GM23338 (cell line): ENCODE measurements around the gene PDZK1IP1. TPM values are rescaled to one million over a fixed set of nuclear protein-coding genes. Genes with fewer than 3 reads are reported as not detected.

Experiments used
- ATAC-seq: fragments of 200-7000 bp; cut with Tn5 transposase; 3 replicates; pipeline ENCODE4 v1.9.1; 2020
- DNase-seq: peaks from one replicate; pipeline ENCODE4 v3.0.0-alpha.2; 2015; ENCODE audit warnings: low spot score
- H2AFZ ChIP-seq: fragments of 200-600 bp; sonication (generic); 2 replicates; pipeline ENCODE4 v1.8.0; 2016; ENCODE audit warnings: antibody characterized with exemption, mild to moderate bottlenecking, moderate library complexity
- H3F3A ChIP-seq: fragments of 200-600 bp; sonication (generic); replicated peaks from 2 replicates; pipeline ENCODE4 v1.8.0; 2017; ENCODE audit warnings: antibody characterized with exemption, mixed run types, low read depth
- H3K27ac ChIP-seq: fragments of 200-600 bp; sonication (generic); 2 replicates; pipeline ENCODE4 v1.6.1; 2016; ENCODE audit warnings: low read depth
- H3K27me3 ChIP-seq: fragments of 200-600 bp; sonication (generic); 2 replicates; pipeline ENCODE4 v1.8.0; 2016; ENCODE audit warnings: mild to moderate bottlenecking, mixed run types, moderate library complexity; ENCODE audit not compliant: insufficient read depth
- H3K36me3 ChIP-seq: fragments of 200-600 bp; sonication (generic); 2 replicates; pipeline ENCODE4 v1.8.0; 2016; ENCODE audit warnings: mild to moderate bottlenecking; ENCODE audit not compliant: insufficient read depth
- H3K4me1 ChIP-seq: fragments of 200-600 bp; sonication (generic); 2 replicates; pipeline ENCODE4 v1.8.0; 2016; ENCODE audit warnings: mild to moderate bottlenecking, moderate library complexity; ENCODE audit not compliant: insufficient read depth
- H3K4me2 ChIP-seq: fragments of 200-600 bp; sonication (generic); 2 replicates; pipeline ENCODE4 v1.7.1; 2017; ENCODE audit warnings: mixed run types
- H3K4me3 ChIP-seq: fragments of 200-600 bp; sonication (generic); 2 replicates; pipeline ENCODE4 v1.6.1; 2016; ENCODE audit warnings: mixed run types
- H3K79me2 ChIP-seq: fragments of 200-600 bp; sonication (generic); replicated peaks from 2 replicates; pipeline ENCODE4 v1.8.0; 2017; ENCODE audit warnings: mild to moderate bottlenecking; ENCODE audit not compliant: insufficient read depth
- H3K9me2 ChIP-seq: fragments of 200-600 bp; sonication (generic); 2 replicates; pipeline ENCODE4 v1.8.0; 2017; ENCODE audit not compliant: insufficient read depth
- H4K20me1 ChIP-seq: fragments of 200-600 bp; sonication (generic); replicated peaks from 2 replicates; pipeline ENCODE4 v1.8.0; 2017; ENCODE audit warnings: mild to moderate bottlenecking; ENCODE audit not compliant: insufficient read depth
- H3K27ac Mint-ChIP-seq: 2 replicates; pipeline ENCODE4 v1.8.0; 2020; ENCODE audit warnings: inconsistent platforms, mild to moderate bottlenecking, moderate library complexity, mixed read lengths
- H3K27me3 Mint-ChIP-seq: 3 replicates; pipeline ENCODE4 v1.8.0; 2022; ENCODE audit warnings: low read depth, mild to moderate bottlenecking, moderate library complexity, mixed read lengths, inconsistent platforms; ENCODE audit not compliant: insufficient read depth, poor library complexity
- H3K36me3 Mint-ChIP-seq: 3 replicates; pipeline ENCODE4 v1.8.0; 2021; ENCODE audit warnings: low read depth, mild to moderate bottlenecking, inconsistent platforms, moderate library complexity, mixed read lengths
- H3K4me1 Mint-ChIP-seq: 3 replicates; pipeline ENCODE4 v1.8.0; 2020; ENCODE audit warnings: mild to moderate bottlenecking, inconsistent platforms, mixed read lengths
- H3K4me3 Mint-ChIP-seq: 3 replicates; pipeline ENCODE4 v1.8.0; 2021; ENCODE audit warnings: moderate library complexity, mild to moderate bottlenecking, inconsistent platforms, mixed read lengths
- H3K9me3 Mint-ChIP-seq: 3 replicates; pipeline ENCODE4 v1.8.0; 2020; ENCODE audit warnings: moderate library complexity, mild to moderate bottlenecking, inconsistent platforms, mixed read lengths
- CREB1 ChIP-seq: fragments of 250-450 bp; sonication (Bioruptor Pico); IDR thresholded peaks from 2 replicates; pipeline ENCODE4 v1.5.0; 2020; ENCODE audit warnings: low read depth, mild to moderate bottlenecking, moderate library complexity
- CTCF ChIP-seq, 2 experiments: fragments of 200-600 bp in 1 of 2; sonication (generic) in 1 of 2; conservative IDR thresholded peaks; 2 replicates each; pipeline versions ENCODE4 v1.5.1 to v1.6.1; 2016 to 2017; ENCODE audit warnings: antibody characterized with exemption in 2 of 2, low read depth in 2 of 2, mild to moderate bottlenecking in 2 of 2, moderate library complexity in 1 of 2
- ETS1 ChIP-seq: IDR thresholded peaks from 2 replicates; pipeline ENCODE4 v1.6.1; 2016; ENCODE audit warnings: antibody characterized with exemption
- EZH2 ChIP-seq: fragments of 200-600 bp; sonication (generic); IDR thresholded peaks from one replicate; pipeline ENCODE4 v1.8.0; 2017; ENCODE audit warnings: antibody characterized with exemption, mild to moderate bottlenecking, low read depth; ENCODE audit not compliant: unreplicated experiment
- EZH2phosphoT487 ChIP-seq: fragments of 200-600 bp; sonication (generic); IDR thresholded peaks from one replicate; pipeline ENCODE4 v1.8.1; 2018; ENCODE audit warnings: antibody characterized with exemption; ENCODE audit not compliant: unreplicated experiment
- JUNB ChIP-seq: IDR thresholded peaks from one replicate; pipeline ENCODE4 v1.6.1; 2016; ENCODE audit warnings: antibody characterized with exemption; ENCODE audit not compliant: unreplicated experiment
- NANOG ChIP-seq: IDR thresholded peaks from 2 replicates; pipeline ENCODE4 v1.6.1; 2016; ENCODE audit warnings: antibody characterized with exemption, borderline replicate concordance
- POLR2AphosphoS5 ChIP-seq: IDR thresholded peaks from 2 replicates; pipeline ENCODE4 v1.6.1; 2016; ENCODE audit warnings: antibody characterized with exemption, low read depth
- REST ChIP-seq: IDR thresholded peaks from one replicate; pipeline ENCODE4 v1.6.1; 2018; ENCODE audit warnings: antibody characterized with exemption; ENCODE audit not compliant: unreplicated experiment
- STAT1 ChIP-seq: IDR thresholded peaks from one replicate; pipeline ENCODE4 v1.6.1; 2016; ENCODE audit warnings: antibody characterized with exemption; ENCODE audit not compliant: unreplicated experiment
- ZNF114 ChIP-seq: fragments of 250-450 bp; sonication (Bioruptor Pico); IDR thresholded peaks from 2 replicates; pipeline ENCODE4 v1.5.0; 2020; ENCODE audit warnings: mild to moderate bottlenecking, moderate library complexity
- ZNF331 ChIP-seq: fragments of 250-450 bp; sonication (Bioruptor Pico); IDR thresholded peaks from 2 replicates; pipeline ENCODE4 v1.5.0; 2020; ENCODE audit warnings: low read depth, mild to moderate bottlenecking, moderate library complexity
- ZNF462 ChIP-seq: fragments of 250-450 bp; sonication (Bioruptor Pico); IDR thresholded peaks from 2 replicates; pipeline ENCODE4 v1.5.0; 2020; ENCODE audit warnings: mild to moderate bottlenecking, moderate library complexity
- polyA plus RNA-seq: library from polyadenylated mRNA; unstranded; fragments of >200 nt; fragmentation: Nextera tagmentation; extraction: Ambion mirVana; gene quantifications from 2 replicates; pipeline ENCODE4 v1.2.1, GENCODE V29; 2016
- total RNA-seq: library from RNA; depleted of rRNA; stranded (reverse); fragments of >200 nt; shearing (Covaris generic); gene quantifications from 2 replicates; pipeline ENCODE4 v1.2.3, GENCODE V29; 2014

The PDZK1IP1 gene
- total and polyA plus RNA-seq, 2 experiments from 2014 or later = not detected

GRCh38 chr1:47137925-47138615, 51.8 kb downstream of the PDZK1IP1 start:
- Histone ChIP-seq H3K36me3 (no peaks in the 10 kb centered on the region), H3F3A (no peaks in the 10 kb centered on the region), H3K4me1 (no peaks in the 10 kb centered on the region), H3K79me2 (no peaks in the 10 kb centered on the region), H3K9me2 (no peaks in the 10 kb centered on the region), H3K27me3 (no peaks in the 10 kb centered on the region), H3K4me2 (no peak overlapping the region), H2AFZ (no peak overlapping the region), H3K27ac (no peak overlapping the region), H4K20me1 (no peaks in the 10 kb centered on the region), H3K4me3 (no peak overlapping the region)
- Mint-ChIP-seq H3K27ac (no peak overlapping the region), H3K27me3 (peaks cover 2% of the 10 kb centered on the region), H3K4me1 (no peaks in the 10 kb centered on the region), H3K9me3 (no peaks in the 10 kb centered on the region), H3K4me3 (no peak overlapping the region), H3K36me3 (no peaks in the 10 kb centered on the region)
- DNase-seq = no peak
- TF ChIP-seq NANOG = no peak
- TF ChIP-seq EZH2 = no peak
- no peak for TF ChIP-seq CREB1
- no peak for TF ChIP-seq STAT1
- TF ChIP-seq ZNF462 (CRISPR knock-in tag) = no peak
- no peak for TF ChIP-seq ZNF114 (CRISPR knock-in tag)
- no peak for TF ChIP-seq CTCF (conservative IDR thresholded peaks at IDR 0.05; ENCODE audit: low read depth in 2 of 2)
- TF ChIP-seq EZH2phosphoT487 = no peak
- TF ChIP-seq REST = no peak
- no peak for TF ChIP-seq ETS1
- TF ChIP-seq JUNB = no peak
- TF ChIP-seq ZNF331 = no peak
- no peak for TF ChIP-seq POLR2AphosphoS5
- ATAC-seq = no peak
